Fibroblast of villous mesenchyme (primary cell): ENCODE data around the gene RUNX1. TPM values are rescaled to one million over a fixed set of nuclear protein-coding genes. Genes with fewer than 3 reads are reported as not detected.
A peak's percentile ranks its signal among the peaks of the same experiment; 100 is the strongest.

ENCODE experiments used
- DNase-seq: peaks from one replicate; pipeline ENCODE4 v3.0.0-alpha.2; 2010; ENCODE audit warnings: low read depth
- H3K4me3 ChIP-seq: 2 replicates; pipeline ENCODE4 v1.5.1; 2011; ENCODE audit warnings: low read depth, mild to moderate bottlenecking, low read length
- total RNA-seq: library from RNA; depleted of rRNA; stranded (reverse); fragments of >200 nt; gene quantifications from 2 replicates; pipeline ENCODE4 v1.2.3, GENCODE V29; 2012
- TF ChIP-seq, protein P1 (sequence below): IDR thresholded peaks from 2 replicates; pipeline ENCODE4 v1.5.1; 2012; ENCODE audit warnings: low read depth, mild to moderate bottlenecking, low read length; ENCODE audit not compliant: insufficient read depth

The RUNX1 gene
- total RNA-seq, 1 donor, result 21.6 TPM

- no peak overlapping the region for H3K4me3 ChIP-seq
- peak; percentile 53 for DNase-seq
- TF ChIP-seq, protein P1, sequence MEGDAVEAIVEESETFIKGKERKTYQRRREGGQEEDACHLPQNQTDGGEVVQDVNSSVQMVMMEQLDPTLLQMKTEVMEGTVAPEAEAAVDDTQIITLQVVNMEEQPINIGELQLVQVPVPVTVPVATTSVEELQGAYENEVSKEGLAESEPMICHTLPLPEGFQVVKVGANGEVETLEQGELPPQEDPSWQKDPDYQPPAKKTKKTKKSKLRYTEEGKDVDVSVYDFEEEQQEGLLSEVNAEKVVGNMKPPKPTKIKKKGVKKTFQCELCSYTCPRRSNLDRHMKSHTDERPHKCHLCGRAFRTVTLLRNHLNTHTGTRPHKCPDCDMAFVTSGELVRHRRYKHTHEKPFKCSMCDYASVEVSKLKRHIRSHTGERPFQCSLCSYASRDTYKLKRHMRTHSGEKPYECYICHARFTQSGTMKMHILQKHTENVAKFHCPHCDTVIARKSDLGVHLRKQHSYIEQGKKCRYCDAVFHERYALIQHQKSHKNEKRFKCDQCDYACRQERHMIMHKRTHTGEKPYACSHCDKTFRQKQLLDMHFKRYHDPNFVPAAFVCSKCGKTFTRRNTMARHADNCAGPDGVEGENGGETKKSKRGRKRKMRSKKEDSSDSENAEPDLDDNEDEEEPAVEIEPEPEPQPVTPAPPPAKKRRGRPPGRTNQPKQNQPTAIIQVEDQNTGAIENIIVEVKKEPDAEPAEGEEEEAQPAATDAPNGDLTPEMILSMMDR, result no peak
These were observed 224.8 kb downstream of the RUNX1 start for GRCh38 chr21:34824314-34824713.

- TF ChIP-seq, protein P1, result no peak
- H3K4me3 ChIP-seq, result no peak overlapping the region
- DNase-seq, result peak; percentile 77
These were observed 226.2 kb downstream of the RUNX1 start for GRCh38 chr21:34822942-34823341.

- no peak overlapping the region for H3K4me3 ChIP-seq
- no peak for DNase-seq
- TF ChIP-seq, protein P1, result no peak
These were observed 226.9 kb downstream of the RUNX1 start for GRCh38 chr21:34822168-34822567.

DNA sequence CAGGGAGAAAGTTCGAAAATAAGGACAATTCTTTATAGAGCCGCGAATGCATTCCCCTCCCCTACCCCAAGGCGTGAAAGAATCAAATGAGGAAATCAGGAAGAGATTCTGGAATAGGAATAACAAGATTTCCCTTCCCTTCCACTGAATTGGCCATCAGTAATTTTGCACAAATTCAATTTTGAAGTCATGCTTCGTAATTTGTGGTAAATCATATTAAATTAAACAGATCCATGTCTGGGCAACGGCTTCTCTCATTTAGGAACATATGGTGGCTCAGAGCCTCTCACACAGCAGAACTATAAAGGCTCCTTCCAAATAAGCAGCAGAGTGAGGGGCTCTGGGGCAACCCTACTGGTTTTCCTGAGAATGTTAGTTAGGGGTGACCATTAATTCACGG is 227.4 kb downstream of the RUNX1 start:
- TF ChIP-seq, protein P1, result no peak

GRCh38 chr21:34820051-34820450 is 229.1 kb downstream of the RUNX1 start:
- H3K4me3 ChIP-seq, result no peak overlapping the region
- DNase-seq, result no peak
- TF ChIP-seq, protein P1, result no peak

More for the DNA sequence above, 227.4 kb downstream of the RUNX1 start:
- H3K4me3 ChIP-seq, result no peak overlapping the region
- DNase-seq, result no peak

DNA sequence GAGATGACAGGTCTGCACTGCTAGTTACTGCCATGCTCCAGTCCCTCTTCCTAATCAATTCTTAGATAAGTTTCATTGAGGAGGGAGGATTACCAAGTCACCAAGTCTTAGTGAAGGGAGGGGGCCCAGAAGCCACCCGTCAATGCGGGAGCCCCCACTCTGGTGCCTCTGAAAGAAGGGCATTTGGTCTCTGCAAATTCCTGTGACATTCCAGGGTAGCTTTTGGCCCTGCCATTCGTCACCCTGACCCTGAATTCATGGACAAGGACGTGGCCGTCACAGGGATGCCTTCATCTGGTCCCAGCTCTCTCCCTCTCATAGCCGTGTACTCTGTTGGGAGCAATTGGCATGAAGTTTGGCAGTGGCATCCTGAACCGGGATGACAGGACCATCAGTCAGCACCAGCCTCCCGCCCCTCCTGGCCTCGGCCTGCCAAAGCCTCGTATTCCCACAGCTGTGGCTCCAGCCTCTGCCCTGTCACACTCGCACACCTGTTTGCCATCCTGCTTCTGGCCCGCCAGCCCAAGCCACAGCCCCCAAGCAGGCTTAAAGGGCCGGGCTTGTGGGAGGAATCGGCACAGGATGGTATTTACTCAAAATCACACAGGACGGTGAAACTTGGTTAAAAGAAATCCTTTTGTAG is 229.6 kb downstream of the RUNX1 start:
- H3K4me3 ChIP-seq, result no peak overlapping the region
- TF ChIP-seq, protein P1, result no peak
- no peak for DNase-seq

DNA sequence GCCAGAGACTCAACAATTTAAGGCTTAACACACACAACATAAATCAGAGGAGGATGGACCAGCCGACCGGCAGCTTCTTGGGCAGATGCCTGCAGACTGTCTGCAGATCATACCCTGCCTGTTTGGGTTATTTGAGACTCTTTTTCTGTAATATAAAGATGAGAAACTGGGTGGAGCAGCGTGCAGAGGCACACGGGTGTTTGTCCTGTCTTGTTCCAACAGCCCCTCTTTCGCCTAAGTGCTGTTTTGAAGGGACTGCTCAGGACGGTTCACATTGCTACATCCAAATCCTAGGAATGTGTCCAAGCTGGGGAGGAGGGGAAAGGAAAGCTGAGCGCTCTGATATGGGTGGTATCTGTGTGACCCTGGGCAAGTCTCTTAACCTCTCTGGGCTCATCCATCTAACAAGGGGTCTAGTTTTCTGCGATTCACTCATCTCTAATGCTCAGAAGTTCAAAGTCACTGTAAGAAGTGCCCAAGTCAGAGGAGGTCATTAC is 230.4 kb downstream of the RUNX1 start:
- peak; percentile 70 for DNase-seq
- TF ChIP-seq, protein P1, result no peak

More for the DNA sequence above, 230.4 kb downstream of the RUNX1 start:
- H3K4me3 ChIP-seq, result no peak overlapping the region
